ENCODE measurements around the gene SKI.
A peak's percentile ranks its signal among the peaks of the same experiment; 100 is the strongest.

SKI gene

DNA sequence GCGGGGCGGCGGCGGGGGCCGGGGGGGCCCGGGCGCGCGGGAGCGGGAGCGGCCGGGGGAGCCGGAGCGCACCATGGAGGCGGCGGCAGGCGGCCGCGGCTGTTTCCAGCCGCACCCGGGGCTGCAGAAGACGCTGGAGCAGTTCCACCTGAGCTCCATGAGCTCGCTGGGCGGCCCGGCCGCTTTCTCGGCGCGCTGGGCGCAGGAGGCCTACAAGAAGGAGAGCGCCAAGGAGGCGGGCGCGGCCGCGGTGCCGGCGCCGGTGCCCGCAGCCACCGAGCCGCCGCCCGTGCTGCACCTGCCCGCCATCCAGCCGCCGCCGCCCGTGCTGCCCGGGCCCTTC, 546 bp downstream of the SKI start:
- DNase-seq (ENCODE audit: extremely low read depth in 1 of 2, low read depth in 1 of 2), result no peak

DNA sequence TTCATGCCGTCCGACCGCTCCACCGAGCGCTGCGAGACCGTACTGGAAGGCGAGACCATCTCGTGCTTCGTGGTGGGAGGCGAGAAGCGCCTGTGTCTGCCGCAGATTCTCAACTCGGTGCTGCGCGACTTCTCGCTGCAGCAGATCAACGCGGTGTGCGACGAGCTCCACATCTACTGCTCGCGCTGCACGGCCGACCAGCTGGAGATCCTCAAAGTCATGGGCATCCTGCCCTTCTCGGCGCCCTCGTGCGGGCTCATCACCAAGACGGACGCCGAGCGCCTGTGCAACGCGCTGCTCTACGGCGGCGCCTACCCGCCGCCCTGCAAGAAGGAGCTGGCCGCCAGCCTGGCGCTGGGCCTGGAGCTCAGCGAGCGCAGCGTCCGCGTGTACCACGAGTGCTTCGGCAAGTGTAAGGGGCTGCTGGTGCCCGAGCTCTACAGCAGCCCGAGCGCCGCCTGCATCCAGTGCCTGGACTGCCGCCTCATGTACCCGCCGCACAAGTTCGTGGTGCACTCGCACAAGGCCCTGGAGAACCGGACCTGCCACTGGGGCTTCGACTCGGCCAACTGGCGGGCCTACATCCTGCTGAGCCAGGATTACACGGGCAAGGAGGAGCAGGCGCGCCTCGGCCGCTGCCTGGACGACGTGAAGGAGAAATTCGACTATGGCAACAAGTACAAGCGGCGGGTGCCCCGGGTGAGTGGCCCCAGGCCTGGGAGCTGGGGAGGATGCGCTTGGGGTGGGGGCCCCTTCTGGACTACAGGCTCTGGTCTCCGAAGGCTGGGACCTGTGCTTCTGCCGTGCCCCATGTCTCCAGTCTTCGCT, 1.1 kb downstream of the SKI start:
- DNase-seq (ENCODE audit: extremely low read depth in 1 of 2, low read depth in 1 of 2), result no peak

DNA sequence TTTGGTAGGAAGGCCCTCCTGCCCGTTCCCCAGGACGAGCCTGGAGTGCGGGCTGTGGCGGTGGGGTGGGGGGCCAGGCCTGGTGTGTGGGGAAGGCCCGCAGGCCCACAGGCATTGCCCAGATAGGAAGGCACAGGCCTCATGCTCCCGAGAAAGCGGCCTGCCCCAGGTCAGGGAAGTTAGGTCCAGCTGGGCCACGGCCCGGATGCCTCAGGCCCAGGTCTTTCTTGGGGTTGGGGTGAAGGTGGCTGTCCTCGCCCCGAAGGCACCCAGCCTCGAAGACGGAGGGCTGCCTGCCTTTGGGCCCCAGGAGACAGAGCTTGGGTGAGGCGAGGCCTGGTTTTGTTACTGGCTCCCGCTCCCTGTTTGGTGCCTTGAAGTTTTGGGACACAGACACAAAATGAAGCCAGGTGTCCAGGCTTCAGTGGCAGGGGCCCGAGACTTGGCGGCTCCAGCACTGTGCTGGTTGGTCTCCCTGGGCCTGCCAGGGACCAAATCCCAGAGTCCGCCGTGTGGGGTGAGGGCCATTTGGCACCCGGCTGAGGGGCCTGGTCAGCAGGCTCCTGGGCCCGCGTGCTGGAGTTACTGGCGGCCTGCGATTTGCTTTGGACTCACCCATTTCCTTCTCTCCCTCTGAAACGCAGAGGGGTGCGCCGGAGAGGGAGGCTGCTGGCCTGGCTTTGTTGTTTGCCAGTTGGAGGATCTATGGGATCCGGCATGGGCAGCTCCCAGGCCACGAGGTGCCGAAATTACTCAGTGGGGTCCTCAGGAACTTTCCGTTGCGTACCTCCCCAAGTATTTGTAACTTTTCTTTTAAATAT, 2.0 kb downstream of the SKI start:
- DNase-seq (ENCODE audit: extremely low read depth in 1 of 2, low read depth in 1 of 2), result no peak

DNA sequence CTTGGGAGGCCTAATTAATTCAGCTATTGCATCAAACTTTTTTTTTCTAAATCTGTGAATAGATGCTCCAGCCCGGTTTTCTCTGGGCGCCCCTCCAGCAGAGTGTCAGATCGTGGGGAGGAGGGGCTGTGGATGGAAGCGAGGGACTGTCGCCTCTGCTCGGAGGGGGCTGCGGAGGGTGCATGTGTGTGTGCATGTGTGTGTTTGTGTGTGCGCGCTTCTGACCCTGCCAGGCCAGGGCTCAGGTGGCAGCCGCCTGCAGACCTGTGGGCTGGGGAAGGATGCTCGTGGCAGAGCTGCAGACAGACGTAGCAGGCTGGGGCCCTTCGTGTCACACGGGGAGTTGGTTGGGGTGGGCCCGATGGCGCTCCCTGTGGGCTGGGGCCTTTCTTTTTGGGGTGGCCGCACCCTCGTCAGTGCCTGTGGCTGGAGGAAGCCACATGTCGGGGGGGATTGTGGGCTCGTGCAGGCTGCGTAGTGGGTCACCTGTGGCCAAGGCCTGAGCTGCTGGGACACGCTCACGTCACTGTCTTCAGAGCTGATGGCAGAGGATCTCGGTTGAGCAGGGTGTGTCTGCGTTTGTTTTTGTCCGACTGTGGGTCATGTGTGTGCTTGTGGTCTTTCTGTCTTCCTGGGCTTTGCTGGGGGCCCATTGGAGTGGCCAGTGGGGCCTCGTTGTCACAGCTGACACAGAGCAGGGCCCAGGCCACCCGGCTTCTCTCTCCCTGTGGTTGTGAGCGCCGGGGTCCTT, 2.8 kb downstream of the SKI start:
- no peak for DNase-seq (ENCODE audit: extremely low read depth in 1 of 2, low read depth in 1 of 2)

DNA sequence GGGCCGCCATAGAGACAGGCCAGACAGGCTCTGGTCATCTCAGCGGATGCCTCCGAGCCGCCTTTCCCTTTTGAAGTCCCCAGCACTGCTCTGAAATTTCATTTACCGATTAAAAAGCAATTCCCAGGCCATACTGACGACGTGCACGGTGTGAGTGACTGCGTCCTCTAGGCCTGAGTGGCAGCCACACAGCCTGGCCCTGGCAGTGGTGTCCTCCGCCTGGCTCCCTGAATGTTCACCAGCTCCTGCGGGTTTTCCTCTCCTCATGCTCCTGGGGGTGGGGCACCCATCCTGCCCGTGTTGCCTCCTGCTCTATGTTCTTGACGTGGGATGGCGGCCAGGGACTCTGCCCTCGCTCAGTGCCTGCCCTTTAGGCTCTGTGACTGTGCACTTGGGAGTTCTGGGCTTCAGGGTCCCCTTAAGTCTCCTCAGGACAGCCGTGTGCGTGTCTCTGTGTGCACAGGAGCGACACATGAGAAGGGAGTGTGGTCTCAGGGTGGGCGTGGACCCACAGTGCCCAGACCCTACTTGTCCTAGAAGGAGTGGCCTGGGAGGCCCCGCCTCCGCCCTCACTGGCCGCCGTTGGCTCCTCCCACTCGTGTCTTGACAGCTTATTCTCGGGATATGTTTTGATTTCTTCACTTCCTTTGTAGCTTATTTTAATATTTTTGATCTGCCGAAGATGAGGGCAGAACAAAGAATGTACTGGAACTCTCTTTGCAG, 3.6 kb downstream of the SKI start:
- peak in 1 of 2 donors; percentile 64 for DNase-seq (ENCODE audit: extremely low read depth in 1 of 2, low read depth in 1 of 2)

DNA sequence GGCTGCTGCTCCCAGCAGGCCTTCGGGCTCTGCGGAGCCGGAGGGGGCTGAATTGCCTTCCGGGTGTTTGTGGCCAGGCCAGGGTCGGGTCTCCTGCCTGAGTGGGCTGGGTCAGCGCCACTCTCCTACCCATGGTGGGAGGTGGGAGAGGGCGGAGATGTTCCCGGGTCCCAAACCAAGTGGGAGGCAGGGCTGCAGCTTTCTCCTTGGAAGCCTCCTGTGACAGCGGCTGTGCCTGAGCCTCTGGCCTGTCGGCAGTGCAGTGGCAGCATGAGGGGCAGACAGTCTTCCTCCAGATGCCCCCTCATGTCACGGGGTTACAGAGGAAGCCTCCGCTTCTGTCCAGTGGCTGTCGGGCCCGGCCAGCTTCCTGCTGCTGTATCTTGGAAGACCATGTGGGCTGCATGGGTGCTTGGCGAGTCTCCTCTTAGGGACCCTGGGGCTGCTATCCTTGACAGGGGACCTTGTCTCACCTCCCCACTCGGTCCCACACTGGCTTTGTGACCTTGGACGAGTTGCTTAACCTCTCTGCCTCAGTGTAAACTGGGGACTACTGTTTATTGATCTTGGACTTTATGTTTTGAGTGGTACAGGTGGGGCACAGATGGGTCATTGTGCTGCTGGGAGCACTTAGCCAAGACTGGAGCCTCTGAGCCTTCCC, 4.3 kb downstream of the SKI start:
- no peak for DNase-seq (ENCODE audit: extremely low read depth in 1 of 2, low read depth in 1 of 2)

DNA sequence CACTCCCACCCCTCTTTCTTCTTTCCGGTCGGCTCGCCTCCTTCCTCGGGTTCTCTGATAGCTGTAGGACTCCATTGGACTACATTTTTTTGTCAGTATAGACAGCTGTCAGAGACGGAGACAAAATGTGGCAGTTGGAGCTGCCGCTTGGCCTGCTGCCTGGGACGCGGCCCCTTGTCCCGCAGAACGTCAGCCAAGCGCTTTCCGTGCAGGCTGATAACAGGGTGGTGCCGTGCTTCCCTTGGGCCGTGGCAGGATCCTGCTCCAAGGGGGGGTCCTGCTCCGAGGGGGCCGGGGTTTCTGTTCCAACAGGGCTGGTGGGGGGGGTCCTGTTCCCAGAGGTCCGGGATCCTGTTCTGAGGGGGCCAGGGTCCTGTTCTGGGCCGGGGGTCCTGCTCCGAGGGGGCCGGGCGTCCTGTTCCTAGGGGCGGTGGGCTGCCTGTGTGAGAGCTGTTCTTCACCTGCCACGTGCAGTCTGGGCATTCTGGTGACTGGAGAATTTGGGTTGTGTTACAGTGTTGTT, 4.9 kb downstream of the SKI start:
- no peak for DNase-seq (ENCODE audit: extremely low read depth in 1 of 2, low read depth in 1 of 2)

DNA sequence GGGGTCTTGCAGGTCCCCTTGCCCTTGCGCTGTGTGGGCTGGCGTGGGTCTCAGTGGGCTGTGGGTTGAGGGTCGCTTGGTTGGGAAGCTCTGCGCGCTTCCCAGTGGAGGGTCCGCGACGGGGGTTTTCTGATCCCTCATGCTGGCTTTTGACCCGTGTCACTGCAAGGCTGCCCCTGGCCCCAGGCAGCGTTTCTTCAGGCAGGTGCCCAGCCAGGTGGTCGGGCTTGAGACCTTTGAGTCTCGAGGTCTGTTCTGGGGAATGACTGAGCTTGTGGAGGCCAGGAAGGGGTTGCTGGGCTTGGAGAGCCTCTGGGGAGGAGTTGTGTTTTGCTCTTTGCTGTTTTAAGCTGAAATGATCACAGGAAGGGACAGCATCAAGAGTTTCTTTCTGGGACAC, 5.3 kb downstream of the SKI start:
- no peak for DNase-seq (ENCODE audit: extremely low read depth in 1 of 2, low read depth in 1 of 2)

DNA sequence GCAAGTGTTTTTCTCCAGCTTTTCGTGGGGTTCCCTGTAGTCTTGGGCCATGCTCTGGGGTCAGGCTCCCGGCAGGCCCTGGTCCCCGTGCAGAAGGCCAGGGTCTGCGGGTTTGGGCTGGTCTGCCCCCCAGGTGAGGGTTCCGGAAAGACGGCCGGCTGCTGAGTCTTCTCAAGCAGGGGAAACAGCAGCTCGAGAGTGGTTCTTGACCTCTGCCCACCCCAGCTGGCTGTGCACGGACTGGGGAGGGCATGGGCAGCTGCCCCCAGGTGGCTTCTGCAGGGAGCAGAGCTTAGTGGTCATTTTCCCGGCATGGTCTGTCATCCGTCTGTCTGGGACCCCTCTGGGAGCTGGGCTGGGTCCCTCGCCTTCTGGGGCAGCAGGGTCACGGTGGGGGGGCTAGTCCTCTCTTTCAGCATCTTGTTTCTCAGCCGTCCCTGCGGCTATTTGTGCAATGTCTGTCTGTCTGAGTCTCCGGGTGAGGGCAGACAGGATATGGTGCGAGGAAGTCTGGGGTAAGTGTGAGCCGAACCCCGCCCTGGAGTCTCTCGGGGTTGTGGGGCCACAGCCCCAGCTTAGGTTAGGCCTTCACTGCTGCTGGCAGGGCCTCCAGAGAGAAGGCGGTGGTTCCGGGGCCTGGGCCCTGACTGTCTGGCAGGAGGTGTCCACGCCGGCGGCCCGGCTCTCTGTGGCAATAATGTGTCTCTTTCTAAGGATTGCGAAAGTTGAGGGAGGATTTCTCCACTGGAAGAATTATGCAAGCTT, 6.1 kb downstream of the SKI start:
- no peak for DNase-seq (ENCODE audit: extremely low read depth in 1 of 2, low read depth in 1 of 2)

DNA sequence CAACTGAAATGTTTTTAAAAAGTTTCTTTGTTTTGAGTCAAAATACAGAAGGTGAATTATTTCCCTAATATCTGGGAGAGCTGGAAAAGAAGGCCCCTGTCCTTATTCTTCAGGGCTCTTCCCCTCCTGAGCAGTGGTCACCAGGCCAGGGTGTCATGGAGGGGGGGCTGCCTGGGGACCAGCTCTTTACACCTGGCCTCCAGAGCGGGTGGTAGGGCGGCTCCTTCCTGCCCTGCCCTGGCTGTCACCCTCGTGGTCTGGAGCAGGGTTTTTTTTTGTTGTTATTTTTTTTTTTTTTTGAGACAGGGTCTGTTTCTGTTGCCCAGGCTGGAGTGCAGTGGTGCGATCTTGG, 6.6 kb downstream of the SKI start:
- no peak for DNase-seq (ENCODE audit: extremely low read depth in 1 of 2, low read depth in 1 of 2)

DNA sequence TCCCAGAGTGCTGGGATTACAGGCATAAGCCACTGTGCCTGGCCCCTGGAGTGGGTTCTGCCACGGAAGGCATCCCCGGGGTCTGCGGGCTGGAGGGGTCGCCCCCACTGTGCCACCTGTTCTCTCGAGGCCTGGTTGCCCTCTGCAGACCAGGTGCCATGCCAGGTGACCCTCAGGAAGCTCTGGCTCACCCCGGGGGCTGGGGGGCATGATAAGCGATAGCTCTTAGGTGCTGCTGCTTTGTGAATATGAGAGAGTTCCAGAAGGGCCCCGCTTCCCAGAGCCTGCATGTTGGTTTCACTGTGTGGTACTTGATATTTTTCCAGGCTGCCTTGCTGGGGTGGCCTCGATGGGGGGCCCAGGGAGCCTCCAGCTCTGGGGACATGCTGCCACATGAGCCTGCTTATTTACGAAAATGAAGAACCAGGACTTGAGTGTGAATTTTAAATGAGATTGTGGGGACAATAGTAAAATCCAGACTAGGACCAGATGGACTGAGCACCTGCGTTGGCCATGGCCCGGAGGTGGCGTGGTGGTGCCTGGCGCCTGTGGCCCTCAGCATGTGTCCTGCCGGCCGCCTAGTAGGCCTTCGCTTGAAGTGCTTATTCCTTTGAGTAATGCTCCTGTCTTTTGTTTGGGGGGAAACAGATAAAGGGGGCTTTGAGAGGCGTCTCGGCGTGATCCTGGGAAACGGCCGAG, 7.3 kb downstream of the SKI start:
- DNase-seq (ENCODE audit: extremely low read depth in 1 of 2, low read depth in 1 of 2), result no peak

DNA sequence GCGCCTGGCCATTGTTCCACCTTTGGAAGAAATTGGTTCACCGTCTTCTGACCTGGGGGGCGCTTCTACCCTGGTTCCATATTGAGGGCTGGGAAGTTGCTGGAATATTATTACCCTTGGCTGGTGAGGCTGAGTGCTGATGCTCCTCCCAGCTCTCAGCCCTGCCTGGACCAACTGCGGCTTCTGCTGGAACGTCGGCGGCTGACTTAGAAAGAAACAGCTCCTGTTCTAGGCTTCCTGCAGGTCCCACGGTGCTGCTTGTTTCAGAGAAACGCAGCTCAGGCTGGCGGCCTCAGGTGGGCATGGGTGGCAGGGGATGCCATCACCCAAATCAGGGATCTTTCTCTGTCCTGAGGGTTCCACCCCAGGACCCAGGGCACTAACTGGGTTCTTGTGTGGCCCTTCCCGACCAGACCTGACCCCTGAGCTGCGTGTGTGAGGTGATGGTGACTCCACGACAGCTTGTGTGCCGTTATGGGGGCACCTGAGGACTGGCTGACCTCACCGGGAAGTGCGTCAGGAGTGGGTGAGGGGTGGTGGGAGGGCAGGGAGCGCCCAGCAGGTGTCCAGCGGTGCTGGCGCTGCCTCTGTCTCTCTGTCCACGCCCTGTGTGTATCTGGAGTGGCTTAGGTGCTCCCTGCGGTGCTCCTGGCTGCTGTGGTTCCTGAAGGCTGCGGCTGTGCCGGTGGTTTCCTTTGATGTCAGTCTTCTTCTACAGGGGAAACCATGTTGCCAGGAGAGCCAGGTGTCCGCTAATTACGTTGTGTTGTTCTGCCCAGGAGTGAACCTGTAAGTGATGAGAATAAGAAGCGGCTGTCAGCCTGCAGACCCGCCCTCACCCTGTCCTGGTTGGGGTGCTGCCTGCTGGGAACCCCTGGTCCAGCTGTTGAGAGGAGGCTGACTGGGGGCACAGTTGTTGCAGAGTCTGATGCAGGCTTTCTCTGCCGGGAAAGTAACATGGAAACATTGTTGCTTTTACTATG, 8.9 kb downstream of the SKI start:
- DNase-seq (ENCODE audit: extremely low read depth in 1 of 2, low read depth in 1 of 2), result no peak

DNA sequence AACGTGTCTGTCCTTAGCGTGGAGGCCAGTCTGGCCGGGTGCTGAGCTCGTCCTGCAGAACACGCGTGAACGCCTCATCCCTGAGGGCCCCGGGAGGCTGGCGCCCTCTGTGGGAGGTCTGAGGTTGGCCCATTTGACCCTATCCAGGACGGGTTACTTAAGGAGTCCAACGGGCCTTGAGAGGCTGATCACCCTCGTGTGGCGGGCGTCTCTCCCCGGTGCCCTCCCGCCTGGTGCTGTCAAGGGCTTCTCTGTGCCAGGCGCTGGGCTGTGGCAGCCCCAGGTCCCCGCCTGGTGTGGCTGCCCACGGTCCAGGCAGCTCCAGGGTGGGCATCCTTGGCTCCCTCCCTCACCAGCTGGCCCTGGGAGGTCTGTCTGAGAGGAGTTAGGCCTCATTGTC, 9.7 kb downstream of the SKI start:
- DNase-seq (ENCODE audit: extremely low read depth in 1 of 2, low read depth in 1 of 2), result no peak

DNA sequence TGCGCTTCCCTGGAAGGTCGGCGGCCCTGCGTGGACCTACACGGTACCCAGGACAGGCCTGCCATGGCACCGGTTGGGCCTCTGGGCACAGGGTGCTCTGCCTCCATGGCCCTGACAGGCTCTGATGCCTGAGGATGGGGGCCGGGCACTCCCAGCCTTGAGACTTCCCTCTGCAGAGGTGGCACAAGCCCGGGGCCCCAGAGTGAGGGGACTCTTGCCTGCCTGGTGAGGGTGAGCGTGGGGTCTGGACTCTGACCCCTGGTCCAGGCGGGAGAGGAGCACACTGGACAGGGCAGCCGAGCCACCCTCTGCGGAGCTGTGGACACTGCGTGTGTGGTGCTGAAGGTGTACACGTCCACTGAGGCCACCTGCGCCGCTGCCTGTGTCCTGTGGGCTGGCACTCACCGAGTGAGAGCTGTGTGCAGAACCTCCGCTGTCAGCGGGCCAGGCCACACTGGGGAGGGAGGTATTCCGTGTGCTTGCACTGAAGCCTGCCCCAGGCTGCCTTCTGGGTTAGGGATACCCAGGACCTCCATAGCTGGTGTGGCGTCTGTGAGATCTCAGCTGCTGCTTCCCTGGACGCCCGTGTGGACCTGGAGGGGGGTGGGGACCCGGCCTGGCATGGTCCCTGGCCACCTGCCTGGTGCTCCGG, 10.4 kb downstream of the SKI start:
- no peak for DNase-seq (ENCODE audit: extremely low read depth in 1 of 2, low read depth in 1 of 2)

DNA sequence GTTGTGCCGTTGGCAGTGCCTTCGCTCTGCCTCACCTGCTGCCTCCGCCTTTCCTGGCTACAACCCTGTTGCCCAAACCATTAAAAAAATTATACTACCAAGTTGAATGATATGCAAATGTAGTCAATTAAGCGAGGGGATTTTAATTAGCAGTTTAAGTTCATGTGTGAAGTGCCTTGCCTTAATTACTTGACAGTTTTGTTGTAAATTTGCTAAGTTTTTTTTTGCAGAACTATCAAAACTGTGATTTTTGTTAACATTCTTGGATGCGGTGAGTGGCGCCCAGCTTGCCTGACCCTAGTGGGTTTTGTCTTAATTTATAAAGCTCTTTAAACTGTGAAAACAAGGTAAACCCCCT, 10.9 kb downstream of the SKI start:
- no peak for DNase-seq (ENCODE audit: extremely low read depth in 1 of 2, low read depth in 1 of 2)

DNA sequence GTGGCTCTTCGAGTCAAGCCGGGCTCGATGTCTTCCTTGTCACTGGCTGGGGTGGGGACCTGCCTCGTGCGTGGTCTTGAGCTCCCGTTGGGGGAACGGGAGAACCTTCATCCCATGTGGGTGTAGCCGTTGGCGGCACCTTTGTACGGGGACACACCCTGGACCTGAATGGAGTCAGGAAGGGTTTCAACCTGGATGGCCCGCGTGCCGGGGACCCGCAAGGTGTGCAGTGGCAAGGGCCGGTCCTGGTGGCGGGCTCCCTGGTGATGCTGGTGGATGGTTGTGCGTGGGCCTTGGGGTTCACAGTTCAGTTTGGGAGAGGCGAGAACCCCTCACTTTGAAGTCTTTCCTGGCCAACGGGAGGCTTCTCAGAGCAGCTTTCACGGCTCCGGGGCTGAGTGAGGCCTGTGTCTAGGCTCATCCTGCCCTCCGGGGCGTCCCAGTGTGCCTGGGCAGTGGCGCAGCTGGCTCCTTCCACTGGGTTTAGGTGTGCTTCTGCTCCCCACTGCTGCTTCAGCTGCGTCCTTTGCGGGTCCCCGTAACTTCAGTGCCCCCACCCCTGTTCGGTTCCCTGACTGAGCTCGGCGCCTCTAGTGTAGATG, 11.4 kb downstream of the SKI start:
- DNase-seq (ENCODE audit: extremely low read depth in 1 of 2, low read depth in 1 of 2), result no peak
